ENCODE results near the gene HOXA5. TPM values are rescaled to one million over a fixed set of nuclear protein-coding genes. Genes with fewer than 3 reads are reported as not detected.
A peak's percentile ranks its signal among the peaks of the same experiment; 100 is the strongest.

Gene HOXA5
- total and polyA plus RNA-seq, 2 of the 8 experiments (the other 6 are each of a cell fraction or from before 2014, with no cell fraction given) = not detected

GRCh38 chr7:27122077-27122910 lies 21.2 kb downstream of the HOXA5 start:
- Histone ChIP-seq H3K23me2 (ENCODE audit: low read depth, low read length) (no peaks in the 10 kb centered on the region; the same call in 1 of the 2 replicates), H3K9me3 (ENCODE audit: insufficient read depth in 2 of 2, low read depth in 1 of 2, low read length in 1 of 2) (no peaks in the 10 kb centered on the region), H2BK12ac (ENCODE audit: low read depth, low read length) (no peak overlapping the region), H3K79me1 (ENCODE audit: low read depth, low read length) (no peaks in the 10 kb centered on the region), H3K4me1 (replicated peaks in 1 of 4; ENCODE audit: control insufficient read depth in 3 of 4, insufficient read depth in 4 of 4, low read length in 3 of 4) (0 out of 7 replicates have a peak, but pooled peaks cover 0 to 2% (median 0%) of the 10 kb centered on the region in 4 experiments), H3K9ac (replicated peaks in 1 of 4; ENCODE audit: extremely low read depth in 1 of 4, low read depth in 3 of 4, low read length in 3 of 4) (no peak overlapping the region), H2BK5ac (ENCODE audit: low read depth, low read length) (no peak overlapping the region), H2BK120ac (replicated peaks; ENCODE audit: low read depth, low read length) (no peak overlapping the region), H2BK15ac (ENCODE audit: low read length) (no peak overlapping the region), H3K56ac (replicated peaks; ENCODE audit: insufficient read length, low read depth, low read length) (no peak overlapping the region), H3K27me3 (replicated peaks in 1 of 4; ENCODE audit: control insufficient read depth in 3 of 4, extremely low read depth in 1 of 4, insufficient read depth in 3 of 4, low read length in 3 of 4) (peaks cover 100% of the 10 kb centered on the region in 4 experiments), H2AK5ac (ENCODE audit: low read depth, low read length) (no peak overlapping the region), H2BK20ac (ENCODE audit: low read length) (no peak overlapping the region), H3K14ac (ENCODE audit: insufficient read length) (no peak overlapping the region), H4K20me1 (replicated peaks in 1 of 2; ENCODE audit: control insufficient read depth in 1 of 2, insufficient read depth in 2 of 2, low read length in 2 of 2) (peaks cover 28 to 29% of the 10 kb centered on the region in 2 experiments), H3K18ac (ENCODE audit: extremely low read depth, low read length) (no peak overlapping the region), H4K91ac (replicated peaks; ENCODE audit: insufficient read length, low read length) (no peak overlapping the region), H3K36me3 (ENCODE audit: control insufficient read depth in 2 of 4, insufficient read depth in 4 of 4, low read length in 3 of 4) (no peaks in the 10 kb centered on the region), H3K4me3 (ENCODE audit: extremely low read depth in 1 of 4, insufficient read depth in 2 of 4, low read depth in 3 of 4, low read length in 4 of 4) (no peak overlapping the region), H3K23ac (ENCODE audit: insufficient read length) (no peak overlapping the region), H2AFZ (ENCODE audit: low read length) (no peak overlapping the region), H3K4ac (replicated peaks; ENCODE audit: insufficient read length, low read depth, low read length) (no peak overlapping the region), H4K5ac (ENCODE audit: insufficient read length, low read depth, low read length) (no peak overlapping the region), H3K4me2 (ENCODE audit: insufficient read depth in 1 of 2, low read depth in 2 of 2, low read length in 2 of 2) (no peak overlapping the region; a peak in 1 of 4 replicates), H3K27ac (ENCODE audit: low read depth, low read length) (no peak overlapping the region), H3K79me2 (ENCODE audit: control insufficient read depth in 1 of 2, insufficient read depth in 2 of 2, low read length in 2 of 2) (no peaks in the 10 kb centered on the region), H4K8ac (ENCODE audit: extremely low read depth, insufficient read depth, low read length) (no peak overlapping the region)
- no peak for FAIRE-seq
- TF ChIP-seq CBX8 (IDR thresholded peaks at IDR 0.05; ENCODE audit: borderline replicate concordance, low read depth, low read length) = 0 out of 2 replicates have a peak, but pooled peaks have one; percentile 23
- TF ChIP-seq CEBPB (IDR thresholded peaks at IDR 0.05; ENCODE audit: low read depth, low read length) = no peak
- peak; percentile 99 for TF ChIP-seq RNF2 (IDR thresholded peaks at IDR 0.05; ENCODE audit: borderline replicate concordance, low read depth, low read length, missing control alignments, poor library complexity, severe bottlenecking)
- peak; percentile 91 for TF ChIP-seq SUZ12 (IDR thresholded peaks at IDR 0.05; ENCODE audit: low read length)
- 0 out of 2 replicates have a peak, but pooled peaks have one; percentile 32 for TF ChIP-seq YY1 (IDR thresholded peaks at IDR 0.05; ENCODE audit: low read depth, low read length)
- peak; percentile 92 for TF ChIP-seq EZH2 (IDR thresholded peaks at IDR 0.05; ENCODE audit: low read depth, low read length, severe bottlenecking)
- TF ChIP-seq, protein P1, sequence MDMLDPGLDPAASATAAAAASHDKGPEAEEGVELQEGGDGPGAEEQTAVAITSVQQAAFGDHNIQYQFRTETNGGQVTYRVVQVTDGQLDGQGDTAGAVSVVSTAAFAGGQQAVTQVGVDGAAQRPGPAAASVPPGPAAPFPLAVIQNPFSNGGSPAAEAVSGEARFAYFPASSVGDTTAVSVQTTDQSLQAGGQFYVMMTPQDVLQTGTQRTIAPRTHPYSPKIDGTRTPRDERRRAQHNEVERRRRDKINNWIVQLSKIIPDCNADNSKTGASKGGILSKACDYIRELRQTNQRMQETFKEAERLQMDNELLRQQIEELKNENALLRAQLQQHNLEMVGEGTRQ (IDR thresholded peaks at IDR 0.05; ENCODE audit: low read length) = no peak
- ChIA-PET CTCF (ENCODE audit: partially characterized antibody) (interaction anchor here (0.9 to 1.4 kb wide), 2 partner anchors 21 to 23 kb away, joined by 3 to 4 read pairs; partner anchors contain the start of gene HOXA5), POLR2A (ENCODE audit: partially characterized antibody) (no interaction called here)
- WGBS, 2 experiments (ENCODE audit: extremely low coverage in 1 of 2, insufficient coverage in 1 of 2, insufficient read length in 1 of 2, insufficient replicate concordance in 2 of 2, low coverage in 1 of 2, low lambda C conversion rate in 2 of 2, missing lambda C conversion rate in 1 of 2) = 10% methylated on average over 42 of the region's 42 CpGs; no CpG with 5 or more reads in 1 of the 2 experiments
- DNase-seq (ENCODE audit: low read depth in 1 of 2, low spot score in 2 of 2) = peak in 1 of 2 experiments; percentile 52
